ENCODE measurements around the gene C1QTNF4.
A peak's percentile ranks its signal among the peaks of the same experiment; 100 is the strongest.

GRCh38 chr11:47616726-47617416 is 22.7 kb upstream of the C1QTNF4 start:
- TF ChIP-seq, protein P1, sequence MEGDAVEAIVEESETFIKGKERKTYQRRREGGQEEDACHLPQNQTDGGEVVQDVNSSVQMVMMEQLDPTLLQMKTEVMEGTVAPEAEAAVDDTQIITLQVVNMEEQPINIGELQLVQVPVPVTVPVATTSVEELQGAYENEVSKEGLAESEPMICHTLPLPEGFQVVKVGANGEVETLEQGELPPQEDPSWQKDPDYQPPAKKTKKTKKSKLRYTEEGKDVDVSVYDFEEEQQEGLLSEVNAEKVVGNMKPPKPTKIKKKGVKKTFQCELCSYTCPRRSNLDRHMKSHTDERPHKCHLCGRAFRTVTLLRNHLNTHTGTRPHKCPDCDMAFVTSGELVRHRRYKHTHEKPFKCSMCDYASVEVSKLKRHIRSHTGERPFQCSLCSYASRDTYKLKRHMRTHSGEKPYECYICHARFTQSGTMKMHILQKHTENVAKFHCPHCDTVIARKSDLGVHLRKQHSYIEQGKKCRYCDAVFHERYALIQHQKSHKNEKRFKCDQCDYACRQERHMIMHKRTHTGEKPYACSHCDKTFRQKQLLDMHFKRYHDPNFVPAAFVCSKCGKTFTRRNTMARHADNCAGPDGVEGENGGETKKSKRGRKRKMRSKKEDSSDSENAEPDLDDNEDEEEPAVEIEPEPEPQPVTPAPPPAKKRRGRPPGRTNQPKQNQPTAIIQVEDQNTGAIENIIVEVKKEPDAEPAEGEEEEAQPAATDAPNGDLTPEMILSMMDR (IDR thresholded peaks at IDR 0.05 in 4 of 5, conservative IDR thresholded peaks at IDR 0.05 in 1 of 5), result peak; percentile 13 to 47 (median 23)
- no peak for TF ChIP-seq POLR2A (IDR thresholded peaks at IDR 0.05)
